Measurements from ENCODE around the gene RBBP8NL. TPM values are rescaled to one million over a fixed set of nuclear protein-coding genes. Genes with fewer than 3 reads are reported as not detected.

The RBBP8NL gene
- total RNA-seq, 1 experiment from 2014 or later = not detected

DNA sequence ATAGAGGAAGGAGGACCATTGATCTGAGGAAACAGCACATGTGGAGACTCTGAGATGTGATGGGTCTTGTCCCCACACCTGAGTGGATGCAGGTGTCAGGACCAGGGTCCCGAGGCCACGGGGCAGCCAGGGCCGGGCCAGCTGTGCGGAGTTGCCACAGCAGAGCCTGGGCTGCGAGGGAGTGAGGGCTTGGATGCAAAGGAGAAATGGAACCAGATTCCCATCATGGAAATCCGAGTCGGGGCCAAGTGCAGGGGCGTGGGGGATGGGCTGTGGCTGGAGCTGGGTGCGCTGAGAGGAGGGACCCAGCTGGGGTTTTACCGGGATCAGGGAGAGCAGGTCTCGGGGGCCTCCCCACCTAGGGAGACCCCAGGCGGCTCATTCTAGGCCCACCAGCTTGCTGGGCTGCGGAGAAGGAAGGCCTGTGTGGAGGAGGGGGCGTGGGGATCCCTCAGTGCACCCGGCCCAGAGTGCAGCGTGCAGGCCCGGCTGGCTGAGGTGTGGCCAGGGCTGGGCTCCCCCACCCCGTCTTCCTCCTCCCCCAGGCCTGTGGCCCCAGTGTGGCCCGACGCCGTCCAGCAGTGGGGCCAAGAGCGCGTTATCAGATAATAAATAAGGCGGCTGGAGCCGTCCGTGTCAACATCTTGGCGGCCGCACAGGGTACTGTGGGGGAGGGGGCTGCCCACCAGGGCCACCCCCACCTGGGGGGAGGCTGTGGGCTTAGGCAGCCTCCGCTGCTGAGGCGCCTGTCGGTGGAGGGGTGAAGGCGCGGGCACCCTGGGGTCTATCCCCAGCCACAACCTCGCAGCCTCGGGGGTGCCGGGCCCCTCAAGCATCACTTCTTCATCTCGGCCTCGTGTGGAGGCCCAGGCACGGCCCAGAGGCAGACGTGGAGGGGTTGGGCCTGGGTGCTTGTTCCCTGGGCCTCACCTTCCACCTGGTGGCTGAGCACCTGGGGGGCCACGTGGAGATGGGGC, 31.2 kb upstream of the RBBP8NL start:
- Histone ChIP-seq H3K27me3 (ENCODE audit: control insufficient read depth, insufficient read depth, low read length) (no peaks in the 10 kb centered on the region), H3K4me1 (ENCODE audit: control insufficient read depth, insufficient read depth, low read length) (peaks cover 16% of the 10 kb centered on the region), H3K27ac (ENCODE audit: low read length) (no peak overlapping the region), H3K4me3 (ENCODE audit: low read depth in 2 of 2, low read length in 2 of 2) (no peak overlapping the region), H3K9me3 (ENCODE audit: control insufficient read depth, insufficient read depth, low read depth, low read length) (no peaks in the 10 kb centered on the region), H3K36me3 (ENCODE audit: control insufficient read depth, insufficient read depth, low read length) (no peaks in the 10 kb centered on the region)
- no TSS peak for BruUV-seq (replicated peaks)
- intact Hi-C loops (cut with micrococcal nuclease; ENCODE audit: unreplicated experiment) = no loop called here
- POLR2A ChIA-PET = no interaction called here
- no peak for ATAC-seq
- TF ChIP-seq POLR2AphosphoS5 (IDR thresholded peaks at IDR 0.05; ENCODE audit: low read depth, low read length) (no peak), TCF7L2 (IDR thresholded peaks at IDR 0.05; ENCODE audit: low read depth, low read length) (no peak), SIN3A (IDR thresholded peaks at IDR 0.05; ENCODE audit: borderline replicate concordance, insufficient read depth, low read depth, low read length) (no peak), CTCF (IDR thresholded peaks at IDR 0.05) (no peak)
- TF ChIP-seq, protein P1, sequence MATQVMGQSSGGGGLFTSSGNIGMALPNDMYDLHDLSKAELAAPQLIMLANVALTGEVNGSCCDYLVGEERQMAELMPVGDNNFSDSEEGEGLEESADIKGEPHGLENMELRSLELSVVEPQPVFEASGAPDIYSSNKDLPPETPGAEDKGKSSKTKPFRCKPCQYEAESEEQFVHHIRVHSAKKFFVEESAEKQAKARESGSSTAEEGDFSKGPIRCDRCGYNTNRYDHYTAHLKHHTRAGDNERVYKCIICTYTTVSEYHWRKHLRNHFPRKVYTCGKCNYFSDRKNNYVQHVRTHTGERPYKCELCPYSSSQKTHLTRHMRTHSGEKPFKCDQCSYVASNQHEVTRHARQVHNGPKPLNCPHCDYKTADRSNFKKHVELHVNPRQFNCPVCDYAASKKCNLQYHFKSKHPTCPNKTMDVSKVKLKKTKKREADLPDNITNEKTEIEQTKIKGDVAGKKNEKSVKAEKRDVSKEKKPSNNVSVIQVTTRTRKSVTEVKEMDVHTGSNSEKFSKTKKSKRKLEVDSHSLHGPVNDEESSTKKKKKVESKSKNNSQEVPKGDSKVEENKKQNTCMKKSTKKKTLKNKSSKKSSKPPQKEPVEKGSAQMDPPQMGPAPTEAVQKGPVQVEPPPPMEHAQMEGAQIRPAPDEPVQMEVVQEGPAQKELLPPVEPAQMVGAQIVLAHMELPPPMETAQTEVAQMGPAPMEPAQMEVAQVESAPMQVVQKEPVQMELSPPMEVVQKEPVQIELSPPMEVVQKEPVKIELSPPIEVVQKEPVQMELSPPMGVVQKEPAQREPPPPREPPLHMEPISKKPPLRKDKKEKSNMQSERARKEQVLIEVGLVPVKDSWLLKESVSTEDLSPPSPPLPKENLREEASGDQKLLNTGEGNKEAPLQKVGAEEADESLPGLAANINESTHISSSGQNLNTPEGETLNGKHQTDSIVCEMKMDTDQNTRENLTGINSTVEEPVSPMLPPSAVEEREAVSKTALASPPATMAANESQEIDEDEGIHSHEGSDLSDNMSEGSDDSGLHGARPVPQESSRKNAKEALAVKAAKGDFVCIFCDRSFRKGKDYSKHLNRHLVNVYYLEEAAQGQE (IDR thresholded peaks at IDR 0.05; ENCODE audit: insufficient read depth in 1 of 2, low read depth in 2 of 2, low read length in 1 of 2) = no peak
- DNase-seq (ENCODE audit: low read depth, low spot score) = no peak
- in situ Hi-C loops (cut with HindIII; ENCODE audit: low pct_unique_long_range_greater_than_20kb, low sequenced_read_pairs) = no loop called here
- CTCF ChIA-PET = no interaction called here

DNA sequence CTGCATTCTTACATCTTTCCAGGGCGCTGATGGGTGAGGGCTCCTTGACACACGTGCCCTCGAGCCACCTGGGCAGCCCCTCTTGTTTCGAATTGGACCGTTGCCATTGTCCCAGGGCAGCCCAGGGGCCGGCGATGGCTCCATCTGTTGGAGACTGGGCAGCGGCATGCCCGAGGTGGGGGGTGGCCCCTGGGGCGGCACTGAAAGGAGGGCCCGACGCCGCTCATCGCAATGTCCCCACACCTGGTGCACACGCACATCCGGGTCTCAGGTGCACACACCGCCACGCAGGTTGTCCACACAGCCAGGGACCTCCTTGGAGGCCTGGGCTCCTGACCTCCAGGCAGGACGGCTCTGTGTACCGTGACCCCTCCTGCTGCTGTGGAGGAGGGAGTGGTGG, 30.5 kb upstream of the RBBP8NL start:
- Histone ChIP-seq H3K27ac (ENCODE audit: low read length) (no peak overlapping the region), H3K36me3 (ENCODE audit: control insufficient read depth, insufficient read depth, low read length) (no peaks in the 10 kb centered on the region), H3K4me3 (ENCODE audit: low read depth in 2 of 2, low read length in 2 of 2) (no peak overlapping the region), H3K4me1 (ENCODE audit: control insufficient read depth, insufficient read depth, low read length) (peaks cover 11% of the 10 kb centered on the region), H3K9me3 (ENCODE audit: control insufficient read depth, insufficient read depth, low read depth, low read length) (no peaks in the 10 kb centered on the region), H3K27me3 (ENCODE audit: control insufficient read depth, insufficient read depth, low read length) (no peaks in the 10 kb centered on the region)
- in situ Hi-C loops (cut with HindIII; ENCODE audit: low pct_unique_long_range_greater_than_20kb, low sequenced_read_pairs) (no loop called here), intact Hi-C loops (cut with micrococcal nuclease; ENCODE audit: unreplicated experiment) (no loop called here)
- DNase-seq (ENCODE audit: low read depth, low spot score) = no peak
- BruUV-seq (replicated peaks) = no TSS peak
- ATAC-seq = no peak
- no peak for TF ChIP-seq POLR2AphosphoS5 (IDR thresholded peaks at IDR 0.05; ENCODE audit: low read depth, low read length)
- TF ChIP-seq, protein P1 (IDR thresholded peaks at IDR 0.05; ENCODE audit: insufficient read depth in 1 of 2, low read depth in 2 of 2, low read length in 1 of 2) = no peak
- no peak for TF ChIP-seq CTCF (IDR thresholded peaks at IDR 0.05)
- TF ChIP-seq SIN3A (IDR thresholded peaks at IDR 0.05; ENCODE audit: borderline replicate concordance, insufficient read depth, low read depth, low read length) = no peak
- no peak for TF ChIP-seq TCF7L2 (IDR thresholded peaks at IDR 0.05; ENCODE audit: low read depth, low read length)
- ChIA-PET POLR2A (no interaction called here), CTCF (no interaction called here)
